HG03457 (cell line): ENCODE results near the gene GMEB1.
"Not testable (repeated sequence)": the region's sequence is repeated elsewhere in the genome, so short reads cannot be mapped to it uniquely, and the experiment has no call there.

Experiments used
- ATAC-seq: cut with Tn5 transposase; IDR thresholded peaks from one replicate; pipeline ENCODE4 v1.9.1; 2021; ENCODE audit warnings: moderate number of reproducible peaks; ENCODE audit not compliant: unreplicated experiment

Gene GMEB1

DNA sequence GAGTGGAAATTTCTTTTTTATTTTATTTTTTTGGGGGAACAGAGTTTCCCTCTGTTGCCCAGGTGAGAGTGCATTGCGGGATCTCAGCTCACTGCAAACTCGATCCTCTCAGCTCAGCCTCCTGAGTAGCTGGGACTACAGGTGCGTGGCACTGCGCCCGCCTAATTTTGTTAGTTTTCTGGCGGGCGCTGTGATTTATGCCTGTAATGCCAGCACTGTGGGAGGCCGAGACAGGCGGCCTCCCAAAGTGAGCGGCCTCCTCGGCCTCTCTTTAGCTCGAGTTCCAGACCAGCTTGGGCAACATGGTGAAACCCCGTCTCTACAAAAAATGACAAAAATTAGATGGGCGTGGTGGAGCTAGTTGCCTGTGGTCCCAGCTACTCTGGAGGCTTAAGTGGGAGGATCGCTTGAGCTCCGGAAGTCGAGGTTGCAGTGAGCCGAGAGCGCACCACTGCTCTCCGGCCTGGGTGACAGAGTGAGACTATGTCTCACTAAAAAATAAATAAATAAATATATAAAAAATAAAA is 2.7 kb downstream of the GMEB1 start:
- ATAC-seq: no peak

DNA sequence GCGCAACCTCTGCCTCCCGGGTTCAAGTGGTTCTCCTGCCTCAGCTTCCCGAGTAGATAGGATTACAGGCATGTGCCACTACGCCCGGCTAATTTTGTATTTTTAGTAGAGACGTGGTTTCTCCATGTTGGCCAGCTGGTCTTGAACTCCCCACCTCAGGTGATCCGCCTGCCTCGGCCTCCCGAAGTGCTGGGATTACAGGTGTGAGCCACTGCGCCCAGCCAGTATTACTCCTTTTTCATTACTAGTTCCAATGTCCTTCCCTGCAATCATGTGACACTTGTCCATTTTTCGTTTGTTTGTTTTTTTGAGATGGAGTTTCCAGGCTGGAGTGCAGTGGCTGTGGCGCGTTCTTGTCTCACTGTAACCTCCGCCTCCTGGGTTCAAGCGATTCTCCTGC is 4.4 kb downstream of the GMEB1 start:
- not testable (repeated sequence) for ATAC-seq

GRCh38 chr1:28675924-28676257 is 7.3 kb downstream of the GMEB1 start:
- ATAC-seq: no peak

DNA sequence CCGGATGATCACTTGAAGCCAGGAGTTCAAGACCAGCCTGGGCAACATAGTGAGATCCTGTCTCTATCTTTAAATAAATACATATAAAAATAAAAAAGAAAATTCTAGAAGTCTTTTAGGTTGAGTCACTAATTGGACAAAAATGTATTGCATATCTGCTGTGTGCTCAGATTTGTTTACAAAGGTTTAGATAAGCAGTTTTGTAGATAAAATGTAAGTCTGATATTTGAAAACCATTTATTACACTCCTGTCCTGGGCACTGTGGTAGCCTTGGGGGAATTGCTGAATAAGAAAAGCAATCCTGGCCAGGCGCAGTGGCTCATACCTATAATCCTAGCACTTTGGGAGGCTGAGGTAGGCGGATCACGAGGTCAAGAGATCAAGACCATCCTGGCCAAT is 11.6 kb downstream of the GMEB1 start:
- no peak for ATAC-seq

DNA sequence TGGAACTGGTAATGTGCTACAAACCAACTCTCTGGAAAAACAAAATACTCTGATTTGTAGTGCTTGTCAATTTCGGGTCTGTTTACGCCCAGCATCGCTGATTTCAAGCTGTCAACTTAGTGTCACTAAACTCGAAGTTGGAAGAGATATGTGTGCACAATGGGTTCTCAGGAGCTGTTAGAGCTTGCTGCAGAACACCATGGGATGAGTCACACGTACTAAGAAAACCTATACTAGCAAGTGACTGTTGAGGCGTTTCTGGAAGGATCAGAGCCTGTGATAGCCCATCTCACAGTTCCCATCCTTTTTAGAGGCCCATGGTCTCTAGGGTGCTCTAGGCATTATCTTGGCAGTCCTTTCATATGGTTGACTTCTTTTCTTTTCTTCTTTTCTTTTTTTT is 14.3 kb downstream of the GMEB1 start:
- no peak for ATAC-seq

GRCh38 chr1:28684937-28685336 is 16.4 kb downstream of the GMEB1 start:
- no peak for ATAC-seq

DNA sequence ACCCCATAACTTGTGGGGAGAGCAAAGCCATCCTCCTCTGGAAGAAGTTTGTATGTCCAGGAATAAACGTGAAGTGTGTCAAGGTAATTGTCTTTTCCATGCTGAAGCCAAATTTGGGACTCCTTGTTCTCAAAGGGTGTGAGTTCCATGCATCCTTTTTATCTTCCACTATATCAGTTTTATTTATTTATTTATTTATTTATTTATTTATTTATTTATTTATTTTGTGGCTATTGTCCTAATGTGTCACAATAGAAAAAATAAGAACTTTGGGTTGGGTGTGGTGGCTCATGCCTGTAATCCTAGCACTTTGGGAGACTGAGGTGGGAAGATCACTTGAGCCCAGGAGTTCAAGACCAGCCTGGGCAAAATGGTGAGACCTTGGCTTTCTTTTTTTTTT is 23.0 kb downstream of the GMEB1 start:
- not testable (repeated sequence) for ATAC-seq

DNA sequence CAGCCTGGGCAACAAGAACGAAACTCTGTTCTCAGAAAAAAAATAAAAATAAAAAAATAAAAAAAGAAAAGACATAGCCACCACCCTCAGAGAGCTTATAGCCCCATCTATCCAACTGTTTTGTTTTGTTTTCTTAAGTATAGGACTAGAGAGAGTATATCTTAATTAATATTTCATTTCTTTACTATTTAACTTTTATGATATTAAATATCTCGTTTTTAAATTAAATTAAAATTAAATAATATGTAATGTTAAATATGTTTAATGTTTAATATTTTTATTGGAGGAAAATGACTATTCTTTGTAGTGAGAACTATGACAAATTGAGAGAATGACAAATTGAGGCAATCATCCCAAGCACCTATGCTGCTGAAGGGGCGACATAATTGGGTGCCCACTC is 35.0 kb downstream of the GMEB1 start:
- no peak for ATAC-seq

GRCh38 chr1:28716336-28716735 is 47.8 kb downstream of the GMEB1 start:
- no peak for ATAC-seq

- ATAC-seq: no peak
Observed at GRCh38 chr1:28718166-28718565, 49.6 kb downstream of the GMEB1 start.

DNA sequence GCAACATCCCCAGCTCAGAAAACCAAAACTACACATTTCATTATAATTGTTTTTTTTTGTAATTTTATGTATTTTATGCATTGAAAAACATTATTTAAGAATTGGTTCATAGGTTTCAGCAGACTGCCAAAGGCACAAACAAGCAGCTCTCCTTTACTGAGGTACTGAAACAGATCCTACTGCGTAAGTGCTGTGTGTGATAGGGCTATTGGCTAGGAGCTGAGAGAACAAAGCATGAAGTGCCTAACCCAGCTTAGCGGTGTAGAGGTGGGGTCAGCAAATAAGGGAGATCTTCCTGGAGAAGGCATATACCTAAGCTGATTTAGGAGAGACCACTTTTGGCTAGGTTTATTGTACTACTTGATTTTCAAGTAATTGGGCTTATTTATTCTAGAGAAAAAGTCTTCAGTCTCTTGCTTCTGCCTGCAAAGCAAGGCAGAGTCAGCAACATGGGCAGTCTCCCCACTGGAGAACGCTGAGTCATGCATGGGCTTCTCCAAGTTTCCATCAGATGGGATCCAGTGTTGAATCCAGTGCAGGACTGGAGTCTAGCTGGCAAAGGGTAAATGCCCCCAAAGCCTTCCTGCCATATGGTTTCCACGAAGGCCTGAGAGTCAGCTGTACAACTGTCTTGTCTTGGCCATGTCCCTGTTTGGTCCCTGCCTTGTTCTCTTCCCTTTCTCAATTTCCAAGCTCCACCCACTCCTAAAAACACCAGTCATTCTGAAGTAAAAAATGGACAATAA is 50.2 kb downstream of the GMEB1 start:
- no peak for ATAC-seq

GRCh38 chr1:28719332-28719619 is 50.7 kb downstream of the GMEB1 start:
- ATAC-seq: no peak

- no peak for ATAC-seq
Observed at GRCh38 chr1:28720376-28720775, 51.8 kb downstream of the GMEB1 start.

GRCh38 chr1:28721927-28722326 is 53.3 kb downstream of the GMEB1 start:
- not testable (repeated sequence) for ATAC-seq

GRCh38 chr1:28725365-28725764 is 56.8 kb downstream of the GMEB1 start:
- not testable (repeated sequence) for ATAC-seq

GRCh38 chr1:28735961-28736449 is 67.4 kb downstream of the GMEB1 start:
- ATAC-seq: no peak

- peak; percentile 76 for ATAC-seq
Observed at GRCh38 chr1:28736450-28737306, 68.1 kb downstream of the GMEB1 start, which contains the start of gene YTHDF2. YTHDF2 (plus strand) TSS chr1:28736940; CDS start chr1:28737121, 181 bp downstream.

GRCh38 chr1:28737307-28738132 is 68.9 kb downstream of the GMEB1 start:
- ATAC-seq: peak; percentile 19

DNA sequence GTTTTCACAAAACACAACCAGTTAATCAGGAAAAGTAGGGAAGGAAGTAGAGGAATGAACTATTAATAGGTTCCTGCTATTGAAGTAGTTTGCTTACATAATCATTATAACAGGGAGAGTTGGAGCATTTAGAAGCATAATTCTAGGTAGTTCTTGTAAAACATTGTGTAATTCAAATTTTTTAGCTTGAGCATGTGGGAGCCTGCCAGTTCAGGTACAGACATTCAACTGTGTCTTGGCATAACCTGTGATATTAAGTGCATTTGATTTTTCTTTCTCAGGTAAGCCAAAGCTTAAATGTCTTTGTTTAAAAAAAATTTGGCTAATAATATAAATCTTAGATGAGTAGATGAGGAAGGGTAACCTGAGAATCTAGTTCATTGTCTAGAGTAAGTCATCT is 71.5 kb downstream of the GMEB1 start:
- ATAC-seq: no peak

- no peak for ATAC-seq
Observed at GRCh38 chr1:28744184-28744583, 75.6 kb downstream of the GMEB1 start.

GRCh38 chr1:28745653-28746173 is 77.1 kb downstream of the GMEB1 start:
- ATAC-seq: no peak
